ENCODE measurements around the gene LSM4.
A peak's percentile ranks its signal among the peaks of the same experiment; 100 is the strongest.

LSM4 gene

DNA sequence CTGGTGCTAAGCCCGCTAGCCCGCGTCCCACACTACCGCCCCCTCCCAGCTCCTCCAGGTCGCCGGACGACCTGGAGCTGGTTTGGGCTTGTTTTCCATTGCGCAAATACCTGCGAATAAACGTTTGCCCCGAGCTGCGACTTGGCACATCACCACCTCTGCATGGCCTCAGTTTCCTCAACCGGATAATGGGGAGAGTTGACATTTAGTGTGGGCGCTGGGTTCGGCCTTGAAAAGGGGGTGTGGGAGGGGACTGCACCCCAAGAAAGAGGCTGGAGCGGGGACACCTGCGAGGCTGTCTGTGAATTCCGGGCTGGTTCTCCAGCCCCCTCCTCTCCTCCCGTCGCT, 30.4 kb downstream of the LSM4 start:
- H3K4me3 ChIP-seq (ENCODE audit: low read length): peak overlapping the region; percentile 60
- TF ChIP-seq CTCF (conservative IDR thresholded peaks at IDR 0.05; ENCODE audit: low read depth, low read length): no peak
- DNase-seq (ENCODE audit: low read depth): no peak

- peak overlapping the region; percentile 60 for H3K4me3 ChIP-seq (ENCODE audit: low read length)
- no peak for DNase-seq (ENCODE audit: low read depth)
- TF ChIP-seq CTCF (conservative IDR thresholded peaks at IDR 0.05; ENCODE audit: low read depth, low read length): no peak
These were observed 31.1 kb downstream of the LSM4 start for GRCh38 chr19:18291590-18292461.

GRCh38 chr19:18291019-18291524, 31.8 kb downstream of the LSM4 start:
- DNase-seq (ENCODE audit: low read depth): no peak
- no peak for TF ChIP-seq CTCF (conservative IDR thresholded peaks at IDR 0.05; ENCODE audit: low read depth, low read length)
- peak overlapping the region; percentile 40 for H3K4me3 ChIP-seq (ENCODE audit: low read length)

DNA sequence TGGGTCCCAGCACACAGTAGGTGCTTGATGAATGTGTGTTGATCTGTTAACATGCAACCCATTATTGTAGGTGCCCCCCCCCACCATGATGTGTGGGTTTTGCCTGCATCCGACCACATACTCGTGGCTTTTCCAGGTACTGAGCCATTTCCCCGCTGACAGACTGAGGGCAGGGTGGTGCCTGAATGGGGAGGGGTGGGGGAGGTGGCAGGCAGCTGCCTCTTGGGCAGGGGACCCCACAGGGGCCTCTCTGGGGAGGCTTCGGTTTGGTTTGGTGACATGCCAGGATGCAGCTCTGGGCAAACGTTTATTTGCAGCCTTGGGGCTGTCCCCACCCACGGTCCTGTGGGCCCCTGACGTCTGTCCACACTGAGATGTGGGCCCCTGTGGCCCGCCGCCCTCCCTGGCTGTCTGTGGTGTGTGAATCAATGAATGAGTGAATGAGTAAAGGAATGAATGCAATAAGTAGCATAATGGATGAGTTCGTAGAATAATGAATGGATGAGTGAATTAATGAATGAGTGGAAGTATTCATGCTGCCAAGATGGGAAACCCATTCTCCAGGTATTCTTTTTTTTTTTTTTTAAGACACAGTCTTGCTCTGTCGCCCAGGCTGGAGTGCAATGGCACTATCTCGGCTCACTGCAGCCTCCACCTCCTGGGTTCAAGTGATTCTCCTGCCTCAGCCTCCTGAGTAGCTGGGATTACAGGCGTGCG, 32.4 kb downstream of the LSM4 start:
- no peak overlapping the region for H3K4me3 ChIP-seq (ENCODE audit: low read length)
- no peak for DNase-seq (ENCODE audit: low read depth)
- TF ChIP-seq CTCF (conservative IDR thresholded peaks at IDR 0.05; ENCODE audit: low read depth, low read length): no peak

DNA sequence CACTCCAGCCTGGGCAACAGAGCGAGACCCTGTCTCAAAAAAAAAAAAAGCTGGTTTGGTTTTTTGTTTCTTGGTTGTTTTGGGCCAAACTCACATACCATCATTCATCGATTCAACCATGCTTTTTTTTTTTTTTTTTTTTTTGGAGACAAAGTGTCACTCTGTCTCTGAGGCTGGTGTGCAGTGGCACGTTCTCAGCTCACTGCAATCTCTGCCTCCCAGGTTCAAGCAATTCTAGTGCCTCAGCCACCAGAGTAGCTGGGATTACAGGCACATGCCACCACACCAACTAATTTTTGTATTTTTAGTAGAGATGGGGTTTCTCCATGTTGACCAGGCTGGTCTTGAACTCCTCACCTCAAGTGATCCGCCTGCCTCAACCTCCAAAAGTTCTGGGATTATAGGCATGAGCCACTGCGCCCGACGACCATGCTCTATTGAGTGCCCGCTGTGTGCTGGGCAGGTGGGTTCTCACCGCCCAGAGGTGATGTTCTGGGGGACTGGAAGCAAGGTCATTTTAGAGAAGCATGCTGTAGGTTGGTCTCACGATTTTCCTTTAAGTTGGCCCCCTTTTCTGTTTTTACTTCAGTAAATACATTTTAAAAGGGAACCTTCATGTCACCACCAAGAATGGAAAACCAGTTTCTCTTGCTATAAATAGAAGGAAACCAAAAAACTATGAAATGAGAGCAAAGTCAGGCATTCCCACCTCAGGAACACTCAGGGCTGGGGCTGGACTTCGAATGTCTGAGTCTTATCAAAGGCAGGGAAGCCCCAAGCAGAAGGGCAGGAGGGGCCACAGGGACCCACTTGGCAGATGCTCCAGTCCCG, 33.2 kb downstream of the LSM4 start:
- TF ChIP-seq CTCF (conservative IDR thresholded peaks at IDR 0.05; ENCODE audit: low read depth, low read length): no peak
- DNase-seq (ENCODE audit: low read depth): no peak
- H3K4me3 ChIP-seq (ENCODE audit: low read length): no peak overlapping the region

GRCh38 chr19:18287836-18288772, 34.8 kb downstream of the LSM4 start:
- TF ChIP-seq CTCF (conservative IDR thresholded peaks at IDR 0.05; ENCODE audit: low read depth, low read length): peak; percentile 27
- no peak for DNase-seq (ENCODE audit: low read depth)
- no peak overlapping the region for H3K4me3 ChIP-seq (ENCODE audit: low read length)
